ENCODE results near the gene NOVA2.

Gene NOVA2

GRCh38 chr19:46017095-46017429 is 43.4 kb upstream of the NOVA2 start:
- no peak overlapping the region for H3K27ac ChIP-seq (ENCODE audit: low read depth, low read length)
- H3K4me2 ChIP-seq (ENCODE audit: low read length): no peak overlapping the region
- H3K9me3 ChIP-seq (ENCODE audit: control insufficient read depth, insufficient read depth, low read length): no peaks in the 10 kb centered on the region
- no peaks in the 10 kb centered on the region; the same call in 1 of the 2 replicates for H3K36me3 ChIP-seq (ENCODE audit: control insufficient read depth, low read length)
- no peaks in the 10 kb centered on the region for H3K79me2 ChIP-seq (ENCODE audit: control insufficient read depth, low read length)
- H3K9me2 ChIP-seq (replicated peaks; ENCODE audit: control insufficient read depth, low read length): no peaks in the 10 kb centered on the region
- H3K27me3 ChIP-seq (ENCODE audit: control insufficient read depth, low read length): peaks cover 4% of the 10 kb centered on the region; the same call in 1 of the 2 replicates
- TF ChIP-seq CTCF (IDR thresholded peaks at IDR 0.05; ENCODE audit: low read depth, low read length, poor library complexity, severe bottlenecking) (peak; percentile 48), EZH2phosphoT487 (IDR thresholded peaks at IDR 0.05; ENCODE audit: borderline replicate concordance, low read length) (no peak)
- H3K4me3 ChIP-seq (ENCODE audit: low read length): no peak overlapping the region
- peaks cover 3% of the 10 kb centered on the region; the same call in 1 of the 2 replicates for H4K20me1 ChIP-seq (ENCODE audit: control insufficient read depth, insufficient read depth, low read depth, low read length)
- H3F3A ChIP-seq (ENCODE audit: control insufficient read depth, insufficient read depth): peaks cover 7% of the 10 kb centered on the region; the same call in 1 of the 2 replicates
- peaks cover 12% of the 10 kb centered on the region for H3K4me1 ChIP-seq (ENCODE audit: control insufficient read depth, low read length)

- peaks cover 12% of the 10 kb centered on the region for H3K4me1 ChIP-seq (ENCODE audit: control insufficient read depth, low read length)
- no peaks in the 10 kb centered on the region for H3K79me2 ChIP-seq (ENCODE audit: control insufficient read depth, low read length)
- no peaks in the 10 kb centered on the region for H3K9me3 ChIP-seq (ENCODE audit: control insufficient read depth, insufficient read depth, low read length)
- peaks cover 7% of the 10 kb centered on the region; the same call in 1 of the 2 replicates for H3F3A ChIP-seq (ENCODE audit: control insufficient read depth, insufficient read depth)
- peaks cover 3% of the 10 kb centered on the region; the same call in 1 of the 2 replicates for H4K20me1 ChIP-seq (ENCODE audit: control insufficient read depth, insufficient read depth, low read depth, low read length)
- TF ChIP-seq EZH2phosphoT487 (IDR thresholded peaks at IDR 0.05; ENCODE audit: borderline replicate concordance, low read length): no peak
- peak; percentile 71 for TF ChIP-seq CTCF (IDR thresholded peaks at IDR 0.05; ENCODE audit: low read depth, low read length, poor library complexity, severe bottlenecking)
- no peaks in the 10 kb centered on the region; the same call in 1 of the 2 replicates for H3K36me3 ChIP-seq (ENCODE audit: control insufficient read depth, low read length)
- H3K4me3 ChIP-seq (ENCODE audit: low read length): peak overlapping the region; percentile 60
- peaks cover 4% of the 10 kb centered on the region; the same call in 1 of the 2 replicates for H3K27me3 ChIP-seq (ENCODE audit: control insufficient read depth, low read length)
- H3K4me2 ChIP-seq (ENCODE audit: low read length): peak overlapping the region; percentile 66
- H3K9me2 ChIP-seq (replicated peaks; ENCODE audit: control insufficient read depth, low read length): no peaks in the 10 kb centered on the region
- H3K27ac ChIP-seq (ENCODE audit: low read depth, low read length): no peak overlapping the region
Measured at GRCh38 chr19:46016426-46017094, 42.9 kb upstream of the NOVA2 start.

- Histone ChIP-seq H3K4me1 (ENCODE audit: control insufficient read depth, low read length) (peaks cover 12% of the 10 kb centered on the region), H3K36me3 (ENCODE audit: control insufficient read depth, low read length) (no peaks in the 10 kb centered on the region; the same call in 1 of the 2 replicates), H3F3A (ENCODE audit: control insufficient read depth, insufficient read depth) (peaks cover 7% of the 10 kb centered on the region; the same call in 1 of the 2 replicates), H3K9me3 (ENCODE audit: control insufficient read depth, insufficient read depth, low read length) (no peaks in the 10 kb centered on the region), H3K79me2 (ENCODE audit: control insufficient read depth, low read length) (no peaks in the 10 kb centered on the region), H3K4me2 (ENCODE audit: low read length) (peak overlapping the region; percentile 66), H4K20me1 (ENCODE audit: control insufficient read depth, insufficient read depth, low read depth, low read length) (peaks cover 3% of the 10 kb centered on the region; the same call in 1 of the 2 replicates), H3K27me3 (ENCODE audit: control insufficient read depth, low read length) (peaks cover 4% of the 10 kb centered on the region; the same call in 1 of the 2 replicates), H3K27ac (ENCODE audit: low read depth, low read length) (no peak overlapping the region), H3K4me3 (ENCODE audit: low read length) (peak overlapping the region; percentile 60), H3K9me2 (replicated peaks; ENCODE audit: control insufficient read depth, low read length) (no peaks in the 10 kb centered on the region)
- TF ChIP-seq EZH2phosphoT487 (IDR thresholded peaks at IDR 0.05; ENCODE audit: borderline replicate concordance, low read length) (no peak), CTCF (IDR thresholded peaks at IDR 0.05; ENCODE audit: low read depth, low read length, poor library complexity, severe bottlenecking) (no peak)
Measured at GRCh38 chr19:46015687-46016425, 42.2 kb upstream of the NOVA2 start.

All from DOHH2 (cell line).